GM12864 (cell line): ENCODE measurements around the gene ALPK3.

Source experiments
- DNase-seq: peaks from one replicate; pipeline ENCODE4 v3.0.0-alpha.2; 2011; ENCODE audit warnings: low read depth
- H3K4me3 ChIP-seq: 2 replicates; pipeline ENCODE4 v1.5.1; 2011; ENCODE audit warnings: mild to moderate bottlenecking, low read depth, low read length, control low read depth
- CTCF ChIP-seq: IDR thresholded peaks from 2 replicates; pipeline ENCODE4 v1.5.1; 2011; ENCODE audit warnings: low read depth, mild to moderate bottlenecking, moderate library complexity, low read length, control low read depth, inconsistent platforms; ENCODE audit errors: missing control alignments

The ALPK3 gene

DNA sequence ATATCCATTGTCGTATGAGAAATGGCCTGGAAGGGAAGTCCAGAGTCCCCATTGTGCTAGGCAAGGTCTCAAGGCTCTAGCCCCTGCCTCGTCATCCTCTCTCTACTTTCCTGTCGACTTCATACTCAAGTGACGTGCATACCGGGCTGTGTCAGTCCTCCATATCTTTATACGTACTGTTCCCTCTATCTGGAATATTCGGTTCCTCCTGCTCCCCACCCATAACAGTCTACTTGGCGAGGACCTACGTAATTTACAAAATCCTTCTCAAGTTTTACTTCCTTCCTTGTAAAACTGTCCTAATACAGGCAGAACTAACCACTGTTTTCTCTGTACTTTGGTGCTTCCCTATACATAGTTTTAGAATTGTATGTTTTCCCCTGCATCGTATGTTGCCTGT, 2.2 kb upstream of the ALPK3 start:
- no peak overlapping the region for H3K4me3 ChIP-seq
- TF ChIP-seq CTCF: no peak
- no peak for DNase-seq

DNA sequence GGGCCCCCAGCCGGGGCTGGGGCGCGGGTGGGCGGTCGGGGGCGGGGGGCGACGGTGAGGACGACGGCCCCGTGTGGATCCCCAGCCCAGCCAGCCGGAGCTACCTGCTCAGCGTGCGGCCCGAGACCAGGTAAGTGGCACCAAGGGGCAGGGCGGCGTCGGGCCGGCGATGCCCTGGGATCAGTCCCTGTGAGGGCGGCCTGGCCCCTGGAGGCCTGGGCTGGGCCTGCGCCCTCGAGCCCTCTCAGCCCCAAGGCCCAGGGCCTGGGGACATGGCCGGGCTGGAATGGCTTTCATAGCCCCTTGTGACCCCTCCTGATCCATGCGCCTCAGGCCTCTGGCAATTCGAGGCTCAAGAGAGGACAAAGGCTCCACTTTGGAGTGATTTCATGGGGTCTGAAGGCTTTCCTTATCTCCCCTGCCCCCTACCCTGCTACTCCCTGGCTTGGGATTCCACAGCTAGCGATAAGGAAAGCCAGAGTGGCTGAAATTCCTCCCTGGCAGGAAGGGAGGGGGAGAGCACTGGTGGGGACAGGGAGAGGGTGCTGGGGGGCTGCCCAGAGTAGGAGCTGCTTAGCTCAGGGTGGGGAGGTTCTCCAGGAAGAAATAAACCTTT, 418 bp downstream of the ALPK3 start:
- no peak for DNase-seq
- H3K4me3 ChIP-seq: no peak overlapping the region
- no peak for TF ChIP-seq CTCF

- no peak for DNase-seq
- no peak overlapping the region for H3K4me3 ChIP-seq
- TF ChIP-seq CTCF: no peak
Measured at GRCh38 chr15:84818261-84819131, 1.3 kb downstream of the ALPK3 start.

GRCh38 chr15:84819291-84819768, 2.2 kb downstream of the ALPK3 start:
- H3K4me3 ChIP-seq: no peak overlapping the region
- no peak for TF ChIP-seq CTCF
- no peak for DNase-seq

GRCh38 chr15:84819791-84820190, 2.6 kb downstream of the ALPK3 start:
- no peak for TF ChIP-seq CTCF
- DNase-seq: no peak

GRCh38 chr15:84821501-84822021, 4.4 kb downstream of the ALPK3 start:
- DNase-seq: no peak
- H3K4me3 ChIP-seq: no peak overlapping the region
- TF ChIP-seq CTCF: peak; percentile 17

More at GRCh38 chr15:84819791-84820190, 2.6 kb downstream of the ALPK3 start:
- H3K4me3 ChIP-seq: no peak overlapping the region
